ENCODE measurements around the gene NAMPT.

NAMPT gene

DNA sequence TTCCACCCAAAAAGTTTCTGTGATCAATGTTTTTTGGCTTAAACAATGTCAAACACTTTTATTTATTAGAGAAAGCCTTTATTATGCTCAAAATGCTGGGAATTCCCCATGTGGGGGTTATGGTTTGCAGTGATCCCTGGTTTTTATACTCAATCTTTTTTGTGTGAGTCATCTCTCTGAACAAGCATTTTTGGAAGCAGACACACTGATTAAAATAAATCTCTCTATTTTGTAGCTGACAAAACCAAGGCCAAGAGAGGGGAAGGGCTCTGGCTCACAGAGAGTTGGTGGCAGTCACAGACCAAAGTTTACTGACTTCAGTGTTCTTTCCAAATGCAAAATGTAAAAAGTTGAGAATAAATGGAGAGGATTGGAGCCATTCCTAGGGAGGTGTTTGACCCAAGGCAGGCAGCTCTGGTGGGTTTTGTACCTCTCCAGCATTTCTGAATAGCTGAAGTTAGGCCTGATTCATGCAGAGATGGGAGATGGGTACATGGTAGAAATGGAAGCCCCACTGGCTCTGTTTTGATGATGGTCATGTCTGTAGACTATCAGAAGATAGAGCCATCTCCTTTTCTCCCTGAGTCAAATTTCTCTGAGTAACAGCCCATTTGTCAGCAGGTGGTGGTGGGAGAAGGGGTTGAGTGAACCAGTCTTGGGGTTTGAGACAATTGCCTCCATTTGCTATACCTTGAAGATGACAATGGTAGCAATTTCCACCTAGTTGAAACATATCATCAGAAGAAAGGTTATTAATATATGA, 45.4 kb upstream of the NAMPT start:
- H3K27ac ChIP-seq (ENCODE audit: low read depth, low read length, poor library complexity, severe bottlenecking) = no peak overlapping the region
- TF ChIP-seq EZH2 (IDR thresholded peaks at IDR 0.05; ENCODE audit: borderline replicate concordance, low read length) = no peak
- TF ChIP-seq, protein P1, sequence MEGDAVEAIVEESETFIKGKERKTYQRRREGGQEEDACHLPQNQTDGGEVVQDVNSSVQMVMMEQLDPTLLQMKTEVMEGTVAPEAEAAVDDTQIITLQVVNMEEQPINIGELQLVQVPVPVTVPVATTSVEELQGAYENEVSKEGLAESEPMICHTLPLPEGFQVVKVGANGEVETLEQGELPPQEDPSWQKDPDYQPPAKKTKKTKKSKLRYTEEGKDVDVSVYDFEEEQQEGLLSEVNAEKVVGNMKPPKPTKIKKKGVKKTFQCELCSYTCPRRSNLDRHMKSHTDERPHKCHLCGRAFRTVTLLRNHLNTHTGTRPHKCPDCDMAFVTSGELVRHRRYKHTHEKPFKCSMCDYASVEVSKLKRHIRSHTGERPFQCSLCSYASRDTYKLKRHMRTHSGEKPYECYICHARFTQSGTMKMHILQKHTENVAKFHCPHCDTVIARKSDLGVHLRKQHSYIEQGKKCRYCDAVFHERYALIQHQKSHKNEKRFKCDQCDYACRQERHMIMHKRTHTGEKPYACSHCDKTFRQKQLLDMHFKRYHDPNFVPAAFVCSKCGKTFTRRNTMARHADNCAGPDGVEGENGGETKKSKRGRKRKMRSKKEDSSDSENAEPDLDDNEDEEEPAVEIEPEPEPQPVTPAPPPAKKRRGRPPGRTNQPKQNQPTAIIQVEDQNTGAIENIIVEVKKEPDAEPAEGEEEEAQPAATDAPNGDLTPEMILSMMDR (IDR thresholded peaks at IDR 0.05; ENCODE audit: low read length) = no peak
- H3F3A ChIP-seq (ENCODE audit: insufficient read depth, low read length) = no peaks in the 10 kb centered on the region
- no peaks in the 10 kb centered on the region for H3K36me3 ChIP-seq (ENCODE audit: insufficient read depth, low read length)
- H2AFZ ChIP-seq (ENCODE audit: low read length) = no peak overlapping the region
- H3K9ac ChIP-seq (ENCODE audit: low read length) = no peak overlapping the region
- H3K27me3 ChIP-seq (ENCODE audit: insufficient read depth, low read length) = 0 out of 2 replicates have a peak, but pooled peaks cover 4% of the 10 kb centered on the region
- no peaks in the 10 kb centered on the region for H3K79me2 ChIP-seq (ENCODE audit: insufficient read depth, low read length)
- H3K4me1 ChIP-seq (ENCODE audit: insufficient read depth, low read length, severe bottlenecking) = no peaks in the 10 kb centered on the region
- H3K9me3 ChIP-seq (ENCODE audit: low read length) = no peaks in the 10 kb centered on the region
- no peak overlapping the region for H3K4me3 ChIP-seq (ENCODE audit: low read depth, low read length, poor library complexity, severe bottlenecking)
- no peaks in the 10 kb centered on the region for H3K9me2 ChIP-seq (ENCODE audit: low read depth, low read length)
- H3K4me2 ChIP-seq (ENCODE audit: low read length) = no peak overlapping the region
- H4K20me1 ChIP-seq (ENCODE audit: insufficient read depth, low read length) = no peaks in the 10 kb centered on the region

DNA sequence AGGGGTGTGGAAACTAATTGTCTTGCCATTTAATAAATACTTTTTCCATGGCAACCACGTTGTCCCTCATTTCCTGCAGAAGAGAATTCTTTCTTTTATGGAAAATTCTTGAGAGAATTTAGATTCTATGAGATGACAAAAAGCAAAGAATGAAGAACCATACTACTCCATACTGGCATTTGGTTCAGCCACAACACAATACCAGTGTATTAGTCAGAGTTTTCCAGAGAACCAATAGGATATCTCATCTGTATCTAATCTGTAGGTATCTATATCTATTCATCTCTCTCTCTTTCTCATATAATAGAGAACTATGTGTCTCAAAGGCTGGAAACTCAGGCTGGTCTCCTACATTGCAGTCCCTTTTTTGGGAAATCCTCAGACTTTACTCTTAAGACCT, 44.6 kb upstream of the NAMPT start:
- Histone ChIP-seq H3K4me3 (ENCODE audit: low read depth, low read length, poor library complexity, severe bottlenecking) (no peak overlapping the region), H3K4me2 (ENCODE audit: low read length) (no peak overlapping the region), H3K36me3 (ENCODE audit: insufficient read depth, low read length) (no peaks in the 10 kb centered on the region), H3K27ac (ENCODE audit: low read depth, low read length, poor library complexity, severe bottlenecking) (no peak overlapping the region), H3K27me3 (ENCODE audit: insufficient read depth, low read length) (0 out of 2 replicates have a peak, but pooled peaks cover 4% of the 10 kb centered on the region), H2AFZ (ENCODE audit: low read length) (no peak overlapping the region), H4K20me1 (ENCODE audit: insufficient read depth, low read length) (no peaks in the 10 kb centered on the region), H3K4me1 (ENCODE audit: insufficient read depth, low read length, severe bottlenecking) (no peaks in the 10 kb centered on the region), H3F3A (ENCODE audit: insufficient read depth, low read length) (no peaks in the 10 kb centered on the region), H3K9me3 (ENCODE audit: low read length) (no peaks in the 10 kb centered on the region), H3K9me2 (ENCODE audit: low read depth, low read length) (no peaks in the 10 kb centered on the region), H3K9ac (ENCODE audit: low read length) (no peak overlapping the region), H3K79me2 (ENCODE audit: insufficient read depth, low read length) (no peaks in the 10 kb centered on the region)
- TF ChIP-seq, protein P1 (IDR thresholded peaks at IDR 0.05; ENCODE audit: low read length) = no peak
- TF ChIP-seq EZH2 (IDR thresholded peaks at IDR 0.05; ENCODE audit: borderline replicate concordance, low read length) = no peak

DNA sequence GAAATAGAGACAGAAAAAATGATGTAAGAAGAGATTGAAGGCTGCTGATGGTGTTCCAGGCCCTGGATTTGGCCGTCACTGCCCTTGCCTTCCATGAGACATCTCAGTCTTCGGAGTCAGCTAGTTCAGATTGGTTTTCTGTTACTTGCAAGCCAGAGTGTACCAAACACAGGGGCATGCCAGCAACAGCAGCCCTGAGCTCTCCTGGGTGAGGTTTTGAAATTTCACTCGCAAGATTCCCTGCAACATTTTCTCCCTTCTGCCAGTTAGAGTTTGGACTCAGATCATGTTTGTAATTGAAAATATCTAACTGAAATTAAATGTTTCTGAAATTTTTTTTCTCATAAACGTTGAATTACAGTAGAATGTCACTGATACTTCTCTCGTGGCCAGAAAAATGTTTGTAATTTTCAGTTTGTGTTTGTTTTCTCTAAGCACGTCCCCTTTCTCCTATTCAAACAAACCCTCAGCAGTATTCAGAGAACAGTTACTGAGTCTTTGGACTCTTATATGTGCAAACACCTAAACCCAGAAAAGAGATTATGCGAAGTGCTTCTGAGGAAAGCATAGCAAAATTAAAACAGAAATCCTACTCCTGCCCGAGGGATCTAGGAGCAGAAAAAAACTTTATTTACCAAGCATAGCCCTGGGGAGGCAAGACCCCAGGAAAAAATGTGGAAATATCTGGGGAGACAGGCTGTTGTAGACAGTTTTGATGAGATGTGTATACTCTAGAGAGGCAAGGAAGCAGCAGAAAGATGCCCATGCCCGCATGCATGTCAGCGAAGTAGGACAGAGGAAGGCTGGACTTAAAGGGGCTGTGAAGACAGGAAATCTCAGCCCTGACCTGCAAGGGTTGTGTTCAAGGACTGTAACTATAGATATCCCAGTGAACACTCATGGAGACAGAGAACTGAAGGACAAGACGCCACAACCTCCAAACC, 43.0 kb upstream of the NAMPT start:
- H3K4me2 ChIP-seq (ENCODE audit: low read length) = no peak overlapping the region
- no peak overlapping the region for H2AFZ ChIP-seq (ENCODE audit: low read length)
- no peak overlapping the region for H3K27ac ChIP-seq (ENCODE audit: low read depth, low read length, poor library complexity, severe bottlenecking)
- H3K9ac ChIP-seq (ENCODE audit: low read length) = no peak overlapping the region
- H3K4me1 ChIP-seq (ENCODE audit: insufficient read depth, low read length, severe bottlenecking) = no peaks in the 10 kb centered on the region
- no peaks in the 10 kb centered on the region for H3K9me3 ChIP-seq (ENCODE audit: low read length)
- no peak overlapping the region for H3K4me3 ChIP-seq (ENCODE audit: low read depth, low read length, poor library complexity, severe bottlenecking)
- H3K27me3 ChIP-seq (ENCODE audit: insufficient read depth, low read length) = 0 out of 2 replicates have a peak, but pooled peaks cover 4% of the 10 kb centered on the region
- no peaks in the 10 kb centered on the region for H3F3A ChIP-seq (ENCODE audit: insufficient read depth, low read length)
- no peaks in the 10 kb centered on the region for H3K79me2 ChIP-seq (ENCODE audit: insufficient read depth, low read length)
- H3K36me3 ChIP-seq (ENCODE audit: insufficient read depth, low read length) = no peaks in the 10 kb centered on the region
- H3K9me2 ChIP-seq (ENCODE audit: low read depth, low read length) = no peaks in the 10 kb centered on the region
- no peak for TF ChIP-seq EZH2 (IDR thresholded peaks at IDR 0.05; ENCODE audit: borderline replicate concordance, low read length)
- TF ChIP-seq, protein P1 (IDR thresholded peaks at IDR 0.05; ENCODE audit: low read length) = no peak
- no peaks in the 10 kb centered on the region for H4K20me1 ChIP-seq (ENCODE audit: insufficient read depth, low read length)
